ENCODE results near the gene TPPP3. TPM values are rescaled to one million over a fixed set of nuclear protein-coding genes. Genes with fewer than 3 reads are reported as not detected.

Gene TPPP3
- 8.6 to 14.2 TPM (median 12.1 TPM) in 5 replicates for total RNA-seq (2022; extraction: Qiagen RNA extraction; ENCODE audit: low read depth)

DNA sequence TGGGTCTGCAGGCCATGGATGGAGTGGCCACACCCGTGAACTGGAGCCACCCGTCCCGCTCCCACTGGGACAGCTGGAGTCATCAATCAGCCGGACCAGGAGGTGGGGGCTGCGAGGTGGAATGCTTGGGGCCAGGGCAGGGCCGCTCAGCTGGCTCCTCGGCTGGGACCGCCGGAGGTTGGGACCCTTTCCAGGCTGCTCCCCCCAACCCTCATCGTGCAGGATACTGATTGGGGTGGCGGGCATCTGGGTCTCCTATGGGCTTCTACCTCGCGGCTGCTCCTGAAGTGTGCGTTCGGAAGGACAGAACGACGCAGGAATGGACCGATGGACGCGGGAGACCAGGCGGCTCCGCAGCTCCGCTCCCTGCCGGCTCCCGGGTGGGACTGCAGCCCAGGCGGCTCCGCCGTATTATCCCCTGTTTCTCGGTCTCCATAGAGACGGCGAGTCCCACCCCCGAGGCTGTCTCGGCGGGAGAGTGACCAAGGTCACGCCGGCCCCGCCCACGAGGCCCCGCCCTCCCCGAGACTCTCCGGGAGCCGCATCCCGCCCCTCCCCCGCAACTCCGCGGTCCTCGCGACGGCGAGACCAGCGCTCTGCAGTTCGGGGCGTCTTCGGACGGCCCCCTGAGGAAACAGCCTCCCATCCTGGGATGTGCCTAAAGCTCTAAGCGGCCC lies at the start of gene TPPP3:
TSS of gene TPPP3 (minus strand) at position 388 of the 677 bp plus-strand sequence. CDS start 2,387 bp downstream, outside the sequence.

GRCh38 chr16:67430977-67431774 lies 37.9 kb upstream of the TPPP3 start, which contains the start of gene HSD11B2:
Gene HSD11B2 (plus strand): TSS chr16:67431121. CDS start chr16:67431249, 128 bp downstream.

DNA sequence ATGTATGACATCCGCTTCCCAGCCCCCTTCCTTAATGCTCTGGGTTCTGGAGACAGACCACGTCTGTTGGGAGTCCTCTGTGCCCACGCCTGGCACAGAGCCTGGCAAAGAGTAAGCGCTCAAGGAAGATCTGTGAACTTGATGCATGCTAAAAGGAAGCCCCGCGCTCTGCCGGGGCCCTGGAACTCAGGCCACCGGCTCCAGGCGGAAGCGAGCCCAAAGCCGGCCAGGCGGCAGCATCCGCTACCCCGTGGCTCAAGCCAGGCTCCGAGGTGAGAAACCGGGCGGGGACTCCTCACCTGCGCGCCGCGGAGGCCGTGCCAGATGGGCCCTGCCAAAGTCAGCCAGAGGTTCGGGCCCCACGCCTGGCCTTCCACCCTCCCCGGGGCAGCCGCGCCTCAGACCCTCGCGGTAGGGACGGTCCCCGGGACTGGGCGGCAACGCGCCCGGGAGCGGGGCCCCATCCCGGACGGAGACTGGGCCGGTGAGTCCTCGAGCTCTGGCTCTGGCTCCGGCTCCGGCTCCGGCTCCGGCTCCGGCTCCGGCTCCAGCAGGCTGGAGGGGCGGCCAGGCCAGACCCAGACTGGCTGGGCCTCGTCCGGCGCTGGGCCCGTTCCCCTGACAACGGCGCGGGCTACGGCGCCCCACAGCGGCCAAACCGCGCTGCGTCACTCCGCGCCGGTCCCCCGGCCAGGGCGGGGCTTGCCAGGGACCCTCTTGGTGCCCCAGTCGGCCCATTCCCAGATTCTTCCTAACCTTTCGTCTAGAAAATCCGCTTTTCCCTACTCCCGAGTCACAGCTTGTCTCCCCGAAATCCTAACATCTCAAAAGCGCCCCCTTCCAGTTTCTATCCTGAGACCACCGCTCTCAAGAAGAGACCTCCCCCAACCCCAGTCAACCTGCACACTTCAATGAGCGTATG lies 22.8 kb upstream of the TPPP3 start, which contains the start of gene ZDHHC1:
TSS of gene ZDHHC1 (minus strand) at position 606 of the 922 bp plus-strand sequence. CDS start 8,702 bp downstream, outside the sequence.

Other genes starting within 250 kb of the TPPP3 start
- gene B3GNT9, start 242.5 kb downstream of the TPPP3 start, total RNA-seq (2022; extraction: Qiagen RNA extraction; ENCODE audit: low read depth), result 7.7 to 9.5 TPM (median 9.0 TPM) in 5 replicates
- 16.1 to 19.2 TPM (median 18.6 TPM) in 5 replicates for gene TRADD, start 233.6 kb downstream of the TPPP3 start, total RNA-seq (2022; extraction: Qiagen RNA extraction; ENCODE audit: low read depth)
- gene FBXL8, start 233.5 kb downstream of the TPPP3 start, total RNA-seq (2022; extraction: Qiagen RNA extraction; ENCODE audit: low read depth), result 3.4 to 9.0 TPM (median 8.0 TPM) in 5 replicates
- gene HSF4, start 228.8 kb downstream of the TPPP3 start, total RNA-seq (2022; extraction: Qiagen RNA extraction; ENCODE audit: low read depth), result 11.9 to 16.5 TPM (median 13.2 TPM) in 5 replicates
- 76.4 to 107 TPM (median 89.9 TPM) in 5 replicates for gene NOL3, start 223.0 kb downstream of the TPPP3 start, total RNA-seq (2022; extraction: Qiagen RNA extraction; ENCODE audit: low read depth)
- gene MATCAP1, start 209.5 kb downstream of the TPPP3 start, total RNA-seq (2022; extraction: Qiagen RNA extraction; ENCODE audit: low read depth), result 5.4 to 8.4 TPM (median 6.3 TPM) in 5 replicates
- gene EXOC3L1, start 203.4 kb downstream of the TPPP3 start, total RNA-seq (2022; extraction: Qiagen RNA extraction; ENCODE audit: low read depth), result 0.09 to 0.30 TPM (median 0.23 TPM) in 3 of 5 replicates, not detected in the others
- 82.2 to 98.8 TPM (median 95.1 TPM) in 5 replicates for gene E2F4, start 201.3 kb downstream of the TPPP3 start, total RNA-seq (2022; extraction: Qiagen RNA extraction; ENCODE audit: low read depth)
- gene ELMO3, start 194.4 kb downstream of the TPPP3 start, total RNA-seq (2022; extraction: Qiagen RNA extraction; ENCODE audit: low read depth), result 0.99 to 1.5 TPM (median 1.4 TPM) in 5 replicates
- 87.8 to 98.8 TPM (median 94.3 TPM) in 5 replicates for gene TMEM208, start 166.4 kb downstream of the TPPP3 start, total RNA-seq (2022; extraction: Qiagen RNA extraction; ENCODE audit: low read depth)
- gene FHOD1, start 146.0 kb downstream of the TPPP3 start, total RNA-seq (2022; extraction: Qiagen RNA extraction; ENCODE audit: low read depth), result 47.9 to 66.5 TPM (median 61.3 TPM) in 5 replicates
- gene SLC9A5, start 144.5 kb downstream of the TPPP3 start, total RNA-seq (2022; extraction: Qiagen RNA extraction; ENCODE audit: low read depth), result 1.4 to 1.7 TPM (median 1.6 TPM) in 5 replicates
- gene PLEKHG4, start 114.0 kb downstream of the TPPP3 start, total RNA-seq (2022; extraction: Qiagen RNA extraction; ENCODE audit: low read depth), result 11.0 to 14.2 TPM (median 12.3 TPM) in 5 replicates
- gene KCTD19, start 66.8 kb downstream of the TPPP3 start, total RNA-seq (2022; extraction: Qiagen RNA extraction; ENCODE audit: low read depth), result 0.14 to 0.79 TPM (median 0.43 TPM) in 5 replicates
- 0.21 to 0.35 TPM (median 0.21 TPM) in 3 of 5 replicates, not detected in the others for gene LRRC36, start 66.7 kb downstream of the TPPP3 start, total RNA-seq (2022; extraction: Qiagen RNA extraction; ENCODE audit: low read depth)
- gene ZDHHC1, start 23.0 kb upstream of the TPPP3 start, total RNA-seq (2022; extraction: Qiagen RNA extraction; ENCODE audit: low read depth), result 4.6 to 7.2 TPM (median 6.5 TPM) in 5 replicates
- 1.3 to 2.1 TPM (median 1.5 TPM) in 5 replicates for gene HSD11B2, start 37.6 kb upstream of the TPPP3 start, total RNA-seq (2022; extraction: Qiagen RNA extraction; ENCODE audit: low read depth)
- 100 to 117 TPM (median 107 TPM) in 5 replicates for gene ATP6V0D1, start 87.7 kb upstream of the TPPP3 start, total RNA-seq (2022; extraction: Qiagen RNA extraction; ENCODE audit: low read depth)
- not detected in 5 replicates for gene AGRP, start 90.0 kb upstream of the TPPP3 start, total RNA-seq (2022; extraction: Qiagen RNA extraction; ENCODE audit: low read depth)
- 36.1 to 45.7 TPM (median 40.3 TPM) in 5 replicates for gene RIPOR1, start 135.3 kb upstream of the TPPP3 start, total RNA-seq (2022; extraction: Qiagen RNA extraction; ENCODE audit: low read depth)
- 33.9 to 35.7 TPM (median 34.2 TPM) in 5 replicates for gene CTCF, start 169.0 kb upstream of the TPPP3 start, total RNA-seq (2022; extraction: Qiagen RNA extraction; ENCODE audit: low read depth)